HG02885 (cell line): Measurements from ENCODE around the gene SLC25A31.

Experiments
- ATAC-seq: cut with Tn5 transposase; IDR thresholded peaks from one replicate; pipeline ENCODE4 v1.9.1; 2021; ENCODE audit warnings: mild to moderate bottlenecking; ENCODE audit not compliant: unreplicated experiment, poor library complexity

SLC25A31 gene

GRCh38 chr4:127730142-127730913, at the start of gene SLC25A31:
Gene SLC25A31 (plus strand): TSS chr4:127730400. CDS start chr4:127730546, 146 bp downstream.
- no peak for ATAC-seq

GRCh38 chr4:127685292-127685691, 44.9 kb upstream of the SLC25A31 start:
- ATAC-seq: no peak

- ATAC-seq: no peak
These were observed 43.5 kb upstream of the SLC25A31 start for GRCh38 chr4:127686658-127687057.

- no peak for ATAC-seq
These were observed 42.6 kb upstream of the SLC25A31 start for GRCh38 chr4:127687580-127687979.

- peak; percentile 100 for ATAC-seq
These were observed 31.4 kb upstream of the SLC25A31 start for GRCh38 chr4:127698789-127699200.

GRCh38 chr4:127708985-127709384, 21.2 kb upstream of the SLC25A31 start:
- ATAC-seq: no peak

GRCh38 chr4:127709456-127709855, 20.7 kb upstream of the SLC25A31 start:
- ATAC-seq: no peak

- no peak for ATAC-seq
These were observed 1.2 kb downstream of the SLC25A31 start for GRCh38 chr4:127731406-127731805.

GRCh38 chr4:127732623-127733328, 2.6 kb downstream of the SLC25A31 start:
- peak; percentile 86 for ATAC-seq

GRCh38 chr4:127734976-127735375, 4.8 kb downstream of the SLC25A31 start:
- ATAC-seq: no peak

GRCh38 chr4:127737295-127737694, 7.1 kb downstream of the SLC25A31 start:
- no peak for ATAC-seq

GRCh38 chr4:127741247-127741646, 11.0 kb downstream of the SLC25A31 start:
- no peak for ATAC-seq

GRCh38 chr4:127747883-127748282, 17.7 kb downstream of the SLC25A31 start:
- ATAC-seq: no peak

- no peak for ATAC-seq
These were observed 18.8 kb downstream of the SLC25A31 start for GRCh38 chr4:127748957-127749356.

GRCh38 chr4:127756906-127757305, 26.7 kb downstream of the SLC25A31 start:
- no peak for ATAC-seq

GRCh38 chr4:127759228-127759820, 29.1 kb downstream of the SLC25A31 start:
- ATAC-seq: no peak

GRCh38 chr4:127759893-127760292, 29.7 kb downstream of the SLC25A31 start:
- ATAC-seq: no peak

- no peak for ATAC-seq
These were observed 41.5 kb downstream of the SLC25A31 start for GRCh38 chr4:127771535-127772275.

GRCh38 chr4:127772769-127773671, 42.8 kb downstream of the SLC25A31 start:
- ATAC-seq: no peak

GRCh38 chr4:127775843-127776242, 45.6 kb downstream of the SLC25A31 start:
- ATAC-seq: peak; percentile 47
